MM.1S (cell line): ENCODE measurements around the gene TTC33.

Experiments used
- DNase-seq: peaks from one replicate; pipeline ENCODE4 v3.0.0-alpha.2; 2015
- H2AFZ ChIP-seq: fragments of 300-600 bp; sonication (generic); 2 replicates; pipeline ENCODE4 v1.6.0; 2016; ENCODE audit warnings: antibody characterized with exemption, low read length
- H3F3A ChIP-seq: fragments of 300-600 bp; sonication (generic); 2 replicates; pipeline ENCODE4 v1.6.1; 2016; ENCODE audit warnings: mild to moderate bottlenecking, antibody characterized with exemption, low read length, moderate library complexity, mixed read lengths; ENCODE audit not compliant: insufficient read depth
- H3K27ac ChIP-seq: fragments of 300-600 bp; sonication (generic); 2 replicates; pipeline ENCODE4 v1.5.1; 2016; ENCODE audit warnings: mild to moderate bottlenecking, low read length
- H3K27me3 ChIP-seq: fragments of 300-600 bp; sonication (generic); replicated peaks from 2 replicates; pipeline ENCODE4 v1.6.0; 2016; ENCODE audit warnings: low read length; ENCODE audit not compliant: insufficient read depth
- H3K36me3 ChIP-seq: fragments of 300-600 bp; sonication (generic); replicated peaks from 2 replicates; pipeline ENCODE4 v1.6.1; 2016; ENCODE audit warnings: mild to moderate bottlenecking, low read length, mixed read lengths; ENCODE audit not compliant: insufficient read depth
- H3K4me1 ChIP-seq: fragments of 300-600 bp; sonication (generic); 2 replicates; pipeline ENCODE4 v1.6.1; 2016; ENCODE audit warnings: low read length, mixed read lengths
- H3K4me2 ChIP-seq: fragments of 300-600 bp; sonication (generic); 2 replicates; pipeline ENCODE4 v1.6.0; 2016; ENCODE audit warnings: low read depth, low read length
- H3K4me3 ChIP-seq: fragments of 300-600 bp; sonication (generic); 2 replicates; pipeline ENCODE4 v1.5.1; 2016; ENCODE audit warnings: low read length, mixed read lengths
- H3K79me2 ChIP-seq: fragments of 300-600 bp; sonication (generic); 2 replicates; pipeline ENCODE4 v1.6.1; 2016; ENCODE audit warnings: mixed run types, low read length, mixed read lengths
- H3K9ac ChIP-seq: fragments of 300-600 bp; sonication (generic); 2 replicates; pipeline ENCODE4 v1.6.1; 2016; ENCODE audit warnings: low read length, mixed read lengths
- H3K9me2 ChIP-seq: fragments of 300-600 bp; sonication (generic); replicated peaks from 2 replicates; pipeline ENCODE4 v1.6.1; 2016; ENCODE audit warnings: mild to moderate bottlenecking, low read length, mixed read lengths; ENCODE audit not compliant: insufficient read depth
- H3K9me3 ChIP-seq: fragments of 300-600 bp; sonication (generic); replicated peaks from 2 replicates; pipeline ENCODE4 v1.6.1; 2016; ENCODE audit warnings: mild to moderate bottlenecking, low read length, mixed read lengths; ENCODE audit not compliant: insufficient read depth
- H4K20me1 ChIP-seq: fragments of 300-600 bp; sonication (generic); 2 replicates; pipeline ENCODE4 v1.6.1; 2016; ENCODE audit warnings: mild to moderate bottlenecking, low read length, moderate library complexity, mixed read lengths; ENCODE audit not compliant: insufficient read depth
- EZH2 ChIP-seq: fragments of 300-600 bp; sonication (generic); optimal IDR thresholded peaks from 2 replicates; pipeline ENCODE3; 2017; ENCODE audit warnings: low read depth, mild to moderate bottlenecking, antibody characterized with exemption, low read length, mixed read lengths
- EZH2phosphoT487 ChIP-seq: fragments of 300-600 bp; sonication (generic); IDR thresholded peaks from 2 replicates; pipeline ENCODE4 v1.6.1; 2018; ENCODE audit warnings: antibody characterized with exemption, low read length
- TF ChIP-seq, protein P1 (sequence below): fragments of 300-600 bp; sonication (generic); IDR thresholded peaks from 2 replicates; pipeline ENCODE4 v1.5.1; 2016; ENCODE audit warnings: antibody characterized with exemption, low read length, mixed read lengths

TTC33 gene

DNA sequence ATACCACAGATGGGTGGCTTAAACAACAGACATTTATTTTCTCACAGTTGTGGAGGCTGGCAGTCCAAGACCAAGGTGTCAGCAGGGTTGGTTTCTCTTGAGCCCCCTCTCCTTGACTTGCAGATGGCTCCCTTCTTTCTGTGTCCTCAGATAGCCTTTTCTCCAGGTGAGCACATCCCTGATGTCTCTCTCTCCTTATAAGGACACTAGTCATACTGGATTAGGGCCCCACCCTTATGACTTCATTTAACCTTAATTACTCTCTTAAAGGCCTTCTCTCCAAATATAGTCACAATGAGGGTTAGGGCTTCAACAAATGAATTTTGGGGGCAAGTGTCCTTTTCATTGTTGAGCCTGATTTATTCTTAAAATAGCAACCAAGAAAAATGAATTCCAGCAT is 61.3 kb downstream of the TTC33 start:
- no peaks in the 10 kb centered on the region for H3K36me3 ChIP-seq
- no peak for TF ChIP-seq EZH2
- TF ChIP-seq EZH2phosphoT487, result no peak
- TF ChIP-seq, protein P1, sequence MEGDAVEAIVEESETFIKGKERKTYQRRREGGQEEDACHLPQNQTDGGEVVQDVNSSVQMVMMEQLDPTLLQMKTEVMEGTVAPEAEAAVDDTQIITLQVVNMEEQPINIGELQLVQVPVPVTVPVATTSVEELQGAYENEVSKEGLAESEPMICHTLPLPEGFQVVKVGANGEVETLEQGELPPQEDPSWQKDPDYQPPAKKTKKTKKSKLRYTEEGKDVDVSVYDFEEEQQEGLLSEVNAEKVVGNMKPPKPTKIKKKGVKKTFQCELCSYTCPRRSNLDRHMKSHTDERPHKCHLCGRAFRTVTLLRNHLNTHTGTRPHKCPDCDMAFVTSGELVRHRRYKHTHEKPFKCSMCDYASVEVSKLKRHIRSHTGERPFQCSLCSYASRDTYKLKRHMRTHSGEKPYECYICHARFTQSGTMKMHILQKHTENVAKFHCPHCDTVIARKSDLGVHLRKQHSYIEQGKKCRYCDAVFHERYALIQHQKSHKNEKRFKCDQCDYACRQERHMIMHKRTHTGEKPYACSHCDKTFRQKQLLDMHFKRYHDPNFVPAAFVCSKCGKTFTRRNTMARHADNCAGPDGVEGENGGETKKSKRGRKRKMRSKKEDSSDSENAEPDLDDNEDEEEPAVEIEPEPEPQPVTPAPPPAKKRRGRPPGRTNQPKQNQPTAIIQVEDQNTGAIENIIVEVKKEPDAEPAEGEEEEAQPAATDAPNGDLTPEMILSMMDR, result no peak
- H3K4me1 ChIP-seq, result no peaks in the 10 kb centered on the region
- no peak overlapping the region for H3K27ac ChIP-seq
- H3K9ac ChIP-seq, result no peak overlapping the region
- no peaks in the 10 kb centered on the region for H3K9me2 ChIP-seq
- no peaks in the 10 kb centered on the region for H4K20me1 ChIP-seq
- H2AFZ ChIP-seq, result no peak overlapping the region
- no peaks in the 10 kb centered on the region for H3K9me3 ChIP-seq
- no peaks in the 10 kb centered on the region for H3F3A ChIP-seq
- no peak for DNase-seq
- no peaks in the 10 kb centered on the region for H3K79me2 ChIP-seq
- H3K4me3 ChIP-seq, result no peak overlapping the region
- H3K4me2 ChIP-seq, result no peak overlapping the region
- H3K27me3 ChIP-seq, result no peaks in the 10 kb centered on the region

DNA sequence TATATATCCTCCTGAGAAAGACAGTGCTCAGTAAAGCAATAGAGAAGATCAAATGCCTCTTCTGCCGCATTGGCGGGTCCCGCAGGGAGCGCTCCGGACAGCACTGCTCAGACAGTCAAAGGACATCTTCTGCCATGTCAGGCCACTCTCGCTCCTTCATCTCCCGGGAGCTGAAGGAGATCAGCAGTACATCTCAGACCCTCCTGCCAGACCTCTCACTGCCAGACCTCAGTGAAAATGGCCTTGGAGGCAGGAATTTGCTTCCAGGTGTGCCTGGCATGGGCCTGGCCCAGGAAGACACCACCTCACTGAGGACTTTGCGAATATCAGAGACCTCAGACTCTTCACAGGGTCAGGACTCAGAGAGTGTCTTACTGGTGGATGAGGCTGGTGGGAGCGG is 63.9 kb downstream of the TTC33 start:
- Histone ChIP-seq H4K20me1 (no peaks in the 10 kb centered on the region), H3K27me3 (no peaks in the 10 kb centered on the region), H3K4me3 (no peak overlapping the region), H3F3A (no peaks in the 10 kb centered on the region), H3K9me2 (no peaks in the 10 kb centered on the region), H3K9ac (no peak overlapping the region), H2AFZ (no peak overlapping the region), H3K4me2 (no peak overlapping the region), H3K79me2 (no peaks in the 10 kb centered on the region), H3K27ac (no peak overlapping the region), H3K9me3 (no peaks in the 10 kb centered on the region), H3K36me3 (no peaks in the 10 kb centered on the region), H3K4me1 (no peaks in the 10 kb centered on the region)
- TF ChIP-seq EZH2 (no peak), EZH2phosphoT487 (no peak)
- DNase-seq, result no peak

DNA sequence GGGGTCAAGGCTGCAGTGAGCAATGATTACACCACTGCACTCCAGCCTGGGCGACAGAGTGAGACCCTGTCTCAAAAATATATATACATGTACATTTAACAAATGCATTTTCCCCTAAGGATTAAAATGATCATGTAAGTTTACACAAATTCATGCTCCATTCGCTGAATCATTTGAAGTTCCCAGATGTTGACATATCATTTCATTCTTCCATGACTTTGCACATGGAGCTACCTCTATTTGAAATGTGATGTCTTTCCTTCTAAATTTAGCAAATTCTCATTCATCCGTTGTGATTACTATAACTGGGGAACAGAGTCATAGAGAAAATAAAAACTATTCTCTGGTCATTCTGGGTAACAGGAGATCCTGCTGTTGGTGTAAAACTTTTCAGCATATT is 65.5 kb downstream of the TTC33 start:
- no peaks in the 10 kb centered on the region for H3K4me1 ChIP-seq
- TF ChIP-seq, protein P1, result no peak
- TF ChIP-seq EZH2 (no peak), EZH2phosphoT487 (no peak)
- H3K27ac ChIP-seq, result no peak overlapping the region
- no peak overlapping the region for H2AFZ ChIP-seq
- H3K9ac ChIP-seq, result no peak overlapping the region
- H3K4me2 ChIP-seq, result no peak overlapping the region
- H3K36me3 ChIP-seq, result no peaks in the 10 kb centered on the region
- H4K20me1 ChIP-seq, result no peaks in the 10 kb centered on the region
- DNase-seq, result no peak
- H3F3A ChIP-seq, result no peaks in the 10 kb centered on the region
- no peaks in the 10 kb centered on the region for H3K9me2 ChIP-seq
- no peaks in the 10 kb centered on the region for H3K9me3 ChIP-seq
- H3K4me3 ChIP-seq, result no peak overlapping the region
- H3K27me3 ChIP-seq, result no peaks in the 10 kb centered on the region
- no peaks in the 10 kb centered on the region for H3K79me2 ChIP-seq

DNA sequence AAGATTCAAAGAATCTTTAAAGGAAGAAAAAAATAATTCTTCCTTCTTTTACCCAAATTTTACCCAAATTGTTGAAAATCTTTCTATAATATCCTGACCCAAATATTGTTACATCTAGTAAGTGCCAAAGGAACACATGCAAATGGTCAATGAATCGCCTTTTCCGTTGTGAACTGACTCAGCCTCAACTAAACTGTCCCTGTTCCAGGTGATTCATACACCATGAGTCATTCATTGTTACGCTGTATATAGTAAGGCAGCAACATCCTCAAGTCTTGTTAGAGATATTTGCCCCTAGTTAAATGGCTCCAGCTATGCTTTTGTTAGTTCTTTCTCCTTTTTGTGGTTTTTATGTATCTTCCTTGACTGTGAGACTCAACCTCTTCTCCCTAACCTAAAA is 66.3 kb downstream of the TTC33 start:
- no peak overlapping the region for H3K4me2 ChIP-seq

More for the DNA sequence above, 66.3 kb downstream of the TTC33 start:
- no peaks in the 10 kb centered on the region for H3K9me2 ChIP-seq
- no peaks in the 10 kb centered on the region for H3K4me1 ChIP-seq
- no peaks in the 10 kb centered on the region for H4K20me1 ChIP-seq
- no peak overlapping the region for H3K4me3 ChIP-seq
- H3K36me3 ChIP-seq, result no peaks in the 10 kb centered on the region
- no peaks in the 10 kb centered on the region for H3K27me3 ChIP-seq
- H3K27ac ChIP-seq, result no peak overlapping the region
- H3F3A ChIP-seq, result no peaks in the 10 kb centered on the region
- DNase-seq, result no peak
- no peaks in the 10 kb centered on the region for H3K79me2 ChIP-seq
- H3K9me3 ChIP-seq, result no peaks in the 10 kb centered on the region
- H3K9ac ChIP-seq, result no peak overlapping the region
- TF ChIP-seq EZH2 (no peak), EZH2phosphoT487 (no peak)
- TF ChIP-seq, protein P1, result no peak
- no peak overlapping the region for H2AFZ ChIP-seq
